HG02870 (cell line): ENCODE measurements around the gene KRTAP9-9.
"Not testable (repeated sequence)": the region's sequence is repeated elsewhere in the genome, so short reads cannot be mapped to it uniquely, and the experiment has no call there.

Experiments used
- ATAC-seq: cut with Tn5 transposase; IDR thresholded peaks from one replicate; pipeline ENCODE4 v1.9.1; 2021; ENCODE audit warnings: mild to moderate bottlenecking, moderate library complexity; ENCODE audit not compliant: unreplicated experiment

KRTAP9-9 gene

GRCh38 chr17:41264599-41264998, 9.4 kb downstream of the KRTAP9-9 start:
- no peak for ATAC-seq

GRCh38 chr17:41265078-41265477, 9.9 kb downstream of the KRTAP9-9 start, which contains the start of gene KRTAP9-6:
Gene KRTAP9-6 (plus strand): TSS chr17:41265378. CDS start chr17:41265378, 0 bp downstream.
- no peak for ATAC-seq

GRCh38 chr17:41267711-41268110, 12.5 kb downstream of the KRTAP9-9 start:
- no peak for ATAC-seq

- ATAC-seq, result not testable (repeated sequence)
Observed at GRCh38 chr17:41271323-41271722, 16.1 kb downstream of the KRTAP9-9 start.

GRCh38 chr17:41271858-41272257, 16.7 kb downstream of the KRTAP9-9 start:
- ATAC-seq, result no peak

GRCh38 chr17:41275648-41276190, 20.5 kb downstream of the KRTAP9-9 start, which contains the start of gene KRTAP9-7:
Gene KRTAP9-7 (plus strand): TSS chr17:41275698. CDS start chr17:41275698, 0 bp downstream.
- not testable (repeated sequence) for ATAC-seq

GRCh38 chr17:41278176-41278955, 23.2 kb downstream of the KRTAP9-9 start:
- ATAC-seq, result no peak

- no peak for ATAC-seq
Observed at GRCh38 chr17:41284043-41284442, 28.9 kb downstream of the KRTAP9-9 start.

GRCh38 chr17:41284546-41284945, 29.4 kb downstream of the KRTAP9-9 start:
- ATAC-seq, result no peak

- ATAC-seq, result no peak
Observed at GRCh38 chr17:41287050-41287449, 31.9 kb downstream of the KRTAP9-9 start.

- no peak for ATAC-seq
Observed at GRCh38 chr17:41294016-41294415, 38.8 kb downstream of the KRTAP9-9 start.

- no peak for ATAC-seq
Observed at GRCh38 chr17:41296846-41297245, 41.7 kb downstream of the KRTAP9-9 start.

GRCh38 chr17:41298458-41299135, 43.4 kb downstream of the KRTAP9-9 start:
- ATAC-seq, result no peak

- no peak for ATAC-seq
Observed at GRCh38 chr17:41301204-41301790, 46.1 kb downstream of the KRTAP9-9 start.

GRCh38 chr17:41301916-41302901, 47.0 kb downstream of the KRTAP9-9 start, which contains the start of gene KRTAP29-1:
Gene KRTAP29-1 (minus strand): TSS chr17:41302851. CDS start chr17:41302851, 0 bp downstream.
- ATAC-seq, result no peak

GRCh38 chr17:41302981-41303380, 47.8 kb downstream of the KRTAP9-9 start:
- no peak for ATAC-seq

- no peak for ATAC-seq
Observed at GRCh38 chr17:41304091-41304490, 48.9 kb downstream of the KRTAP9-9 start.
